ENCODE data around the gene ZNF746.

ZNF746 gene

GRCh38 chr7:149497467-149498261 lies at the start of gene ZNF746:
TSS of gene ZNF746 (minus strand) at chr7:149497809. CDS start at chr7:149497536, 273 bp downstream.
- H3K36me3 ChIP-seq (ENCODE audit: control insufficient read depth, insufficient read depth, low read length): peaks cover 6% of the 10 kb centered on the region
- peak within 1 kb of the TSS; percentile 65 for H3K4me3 ChIP-seq (ENCODE audit: low read depth, low read length)
- no peaks in the 10 kb centered on the region for H3K9me3 ChIP-seq (ENCODE audit: control insufficient read depth, insufficient read depth, low read length)
- H3K27me3 ChIP-seq (ENCODE audit: control insufficient read depth, insufficient read depth, low read length): peaks cover 6% of the 10 kb centered on the region
- H3K4me1 ChIP-seq (ENCODE audit: control insufficient read depth, insufficient read depth, low read length): no peaks in the 10 kb centered on the region
- peak within 1 kb of the TSS; percentile 47 for H3K9ac ChIP-seq (ENCODE audit: low read depth, low read length)

GRCh38 chr7:149547126-149547525 lies 49.5 kb upstream of the ZNF746 start:
- no peak overlapping the region for H3K4me3 ChIP-seq (ENCODE audit: low read depth, low read length)
- no peaks in the 10 kb centered on the region for H3K4me1 ChIP-seq (ENCODE audit: control insufficient read depth, insufficient read depth, low read length)
- H3K9me3 ChIP-seq (ENCODE audit: control insufficient read depth, insufficient read depth, low read length): no peaks in the 10 kb centered on the region
- H3K36me3 ChIP-seq (ENCODE audit: control insufficient read depth, insufficient read depth, low read length): peaks cover 21% of the 10 kb centered on the region
- no peak overlapping the region for H3K9ac ChIP-seq (ENCODE audit: low read depth, low read length)
- no peaks in the 10 kb centered on the region for H3K27me3 ChIP-seq (ENCODE audit: control insufficient read depth, insufficient read depth, low read length)

- Histone ChIP-seq H3K9ac (ENCODE audit: low read depth, low read length) (no peak overlapping the region), H3K27me3 (ENCODE audit: control insufficient read depth, insufficient read depth, low read length) (no peaks in the 10 kb centered on the region), H3K9me3 (ENCODE audit: control insufficient read depth, insufficient read depth, low read length) (no peaks in the 10 kb centered on the region), H3K36me3 (ENCODE audit: control insufficient read depth, insufficient read depth, low read length) (peaks cover 21% of the 10 kb centered on the region), H3K4me3 (ENCODE audit: low read depth, low read length) (no peak overlapping the region), H3K4me1 (ENCODE audit: control insufficient read depth, insufficient read depth, low read length) (no peaks in the 10 kb centered on the region)
Observed at GRCh38 chr7:149546331-149546730, 48.7 kb upstream of the ZNF746 start.

- Histone ChIP-seq H3K9me3 (ENCODE audit: control insufficient read depth, insufficient read depth, low read length) (no peaks in the 10 kb centered on the region), H3K4me3 (ENCODE audit: low read depth, low read length) (no peak overlapping the region), H3K9ac (ENCODE audit: low read depth, low read length) (no peak overlapping the region), H3K4me1 (ENCODE audit: control insufficient read depth, insufficient read depth, low read length) (no peaks in the 10 kb centered on the region), H3K36me3 (ENCODE audit: control insufficient read depth, insufficient read depth, low read length) (peaks cover 8% of the 10 kb centered on the region), H3K27me3 (ENCODE audit: control insufficient read depth, insufficient read depth, low read length) (no peaks in the 10 kb centered on the region)
Observed at GRCh38 chr7:149544028-149544427, 46.4 kb upstream of the ZNF746 start.

- H3K9ac ChIP-seq (ENCODE audit: low read depth, low read length): no peak overlapping the region
- peaks cover 23% of the 10 kb centered on the region for H3K9me3 ChIP-seq (ENCODE audit: control insufficient read depth, insufficient read depth, low read length)
Observed at GRCh38 chr7:149532654-149533053, 35.0 kb upstream of the ZNF746 start.

GRCh38 chr7:149529136-149529718 lies 31.6 kb upstream of the ZNF746 start:
- Histone ChIP-seq H3K4me1 (ENCODE audit: control insufficient read depth, insufficient read depth, low read length) (no peaks in the 10 kb centered on the region), H3K4me3 (ENCODE audit: low read depth, low read length) (no peak overlapping the region), H3K9me3 (ENCODE audit: control insufficient read depth, insufficient read depth, low read length) (peaks cover 23% of the 10 kb centered on the region), H3K27me3 (ENCODE audit: control insufficient read depth, insufficient read depth, low read length) (no peaks in the 10 kb centered on the region), H3K9ac (ENCODE audit: low read depth, low read length) (no peak overlapping the region), H3K36me3 (ENCODE audit: control insufficient read depth, insufficient read depth, low read length) (no peaks in the 10 kb centered on the region)

More at GRCh38 chr7:149532654-149533053, 35.0 kb upstream of the ZNF746 start:
- no peaks in the 10 kb centered on the region for H3K27me3 ChIP-seq (ENCODE audit: control insufficient read depth, insufficient read depth, low read length)
- no peak overlapping the region for H3K4me3 ChIP-seq (ENCODE audit: low read depth, low read length)
- no peaks in the 10 kb centered on the region for H3K4me1 ChIP-seq (ENCODE audit: control insufficient read depth, insufficient read depth, low read length)
- H3K36me3 ChIP-seq (ENCODE audit: control insufficient read depth, insufficient read depth, low read length): no peaks in the 10 kb centered on the region

GRCh38 chr7:149527414-149527813 lies 29.8 kb upstream of the ZNF746 start:
- Histone ChIP-seq H3K36me3 (ENCODE audit: control insufficient read depth, insufficient read depth, low read length) (no peaks in the 10 kb centered on the region), H3K27me3 (ENCODE audit: control insufficient read depth, insufficient read depth, low read length) (no peaks in the 10 kb centered on the region), H3K9me3 (ENCODE audit: control insufficient read depth, insufficient read depth, low read length) (peaks cover 23% of the 10 kb centered on the region), H3K4me3 (ENCODE audit: low read depth, low read length) (no peak overlapping the region), H3K9ac (ENCODE audit: low read depth, low read length) (no peak overlapping the region), H3K4me1 (ENCODE audit: control insufficient read depth, insufficient read depth, low read length) (no peaks in the 10 kb centered on the region)

GRCh38 chr7:149525280-149525679 lies 27.7 kb upstream of the ZNF746 start:
- Histone ChIP-seq H3K9ac (ENCODE audit: low read depth, low read length) (no peak overlapping the region), H3K36me3 (ENCODE audit: control insufficient read depth, insufficient read depth, low read length) (no peaks in the 10 kb centered on the region), H3K9me3 (ENCODE audit: control insufficient read depth, insufficient read depth, low read length) (peaks cover 23% of the 10 kb centered on the region), H3K27me3 (ENCODE audit: control insufficient read depth, insufficient read depth, low read length) (no peaks in the 10 kb centered on the region), H3K4me3 (ENCODE audit: low read depth, low read length) (no peak overlapping the region), H3K4me1 (ENCODE audit: control insufficient read depth, insufficient read depth, low read length) (no peaks in the 10 kb centered on the region)

- no peak overlapping the region for H3K9ac ChIP-seq (ENCODE audit: low read depth, low read length)
- H3K4me1 ChIP-seq (ENCODE audit: control insufficient read depth, insufficient read depth, low read length): no peaks in the 10 kb centered on the region
- no peaks in the 10 kb centered on the region for H3K27me3 ChIP-seq (ENCODE audit: control insufficient read depth, insufficient read depth, low read length)
- H3K9me3 ChIP-seq (ENCODE audit: control insufficient read depth, insufficient read depth, low read length): peaks cover 17% of the 10 kb centered on the region
- H3K4me3 ChIP-seq (ENCODE audit: low read depth, low read length): no peak overlapping the region
- H3K36me3 ChIP-seq (ENCODE audit: control insufficient read depth, insufficient read depth, low read length): no peaks in the 10 kb centered on the region
Observed at GRCh38 chr7:149524394-149524793, 26.8 kb upstream of the ZNF746 start.

- H3K4me3 ChIP-seq (ENCODE audit: low read depth, low read length): no peak overlapping the region
Observed at GRCh38 chr7:149510248-149510647, 12.6 kb upstream of the ZNF746 start.

GRCh38 chr7:149509774-149510173 lies 12.2 kb upstream of the ZNF746 start:
- no peaks in the 10 kb centered on the region for H3K27me3 ChIP-seq (ENCODE audit: control insufficient read depth, insufficient read depth, low read length)
- H3K4me1 ChIP-seq (ENCODE audit: control insufficient read depth, insufficient read depth, low read length): no peaks in the 10 kb centered on the region
- H3K9me3 ChIP-seq (ENCODE audit: control insufficient read depth, insufficient read depth, low read length): no peaks in the 10 kb centered on the region

More at GRCh38 chr7:149510248-149510647, 12.6 kb upstream of the ZNF746 start:
- Histone ChIP-seq H3K9me3 (ENCODE audit: control insufficient read depth, insufficient read depth, low read length) (no peaks in the 10 kb centered on the region), H3K9ac (ENCODE audit: low read depth, low read length) (no peak overlapping the region), H3K27me3 (ENCODE audit: control insufficient read depth, insufficient read depth, low read length) (no peaks in the 10 kb centered on the region), H3K4me1 (ENCODE audit: control insufficient read depth, insufficient read depth, low read length) (no peaks in the 10 kb centered on the region), H3K36me3 (ENCODE audit: control insufficient read depth, insufficient read depth, low read length) (no peaks in the 10 kb centered on the region)

GRCh38 chr7:149505551-149505950 lies 7.9 kb upstream of the ZNF746 start:
- H3K36me3 ChIP-seq (ENCODE audit: control insufficient read depth, insufficient read depth, low read length): no peaks in the 10 kb centered on the region
- H3K4me1 ChIP-seq (ENCODE audit: control insufficient read depth, insufficient read depth, low read length): no peaks in the 10 kb centered on the region
- H3K9me3 ChIP-seq (ENCODE audit: control insufficient read depth, insufficient read depth, low read length): no peaks in the 10 kb centered on the region
- H3K27me3 ChIP-seq (ENCODE audit: control insufficient read depth, insufficient read depth, low read length): peaks cover 5% of the 10 kb centered on the region
- no peak overlapping the region for H3K9ac ChIP-seq (ENCODE audit: low read depth, low read length)
- H3K4me3 ChIP-seq (ENCODE audit: low read depth, low read length): no peak overlapping the region

More at GRCh38 chr7:149509774-149510173, 12.2 kb upstream of the ZNF746 start:
- Histone ChIP-seq H3K9ac (ENCODE audit: low read depth, low read length) (no peak overlapping the region), H3K4me3 (ENCODE audit: low read depth, low read length) (no peak overlapping the region), H3K36me3 (ENCODE audit: control insufficient read depth, insufficient read depth, low read length) (no peaks in the 10 kb centered on the region)
